CD4-positive, alpha-beta T cell treated with Interleukin-12 subunit alpha and Interleukin-12 subunit beta, for 1 hour (primary cell): ENCODE data around the gene GTF3C1.

ENCODE experiments used
- DNase-seq: peaks from one replicate; pipeline ENCODE4 v3.0.0-alpha.2; 2020

GTF3C1 gene

DNA sequence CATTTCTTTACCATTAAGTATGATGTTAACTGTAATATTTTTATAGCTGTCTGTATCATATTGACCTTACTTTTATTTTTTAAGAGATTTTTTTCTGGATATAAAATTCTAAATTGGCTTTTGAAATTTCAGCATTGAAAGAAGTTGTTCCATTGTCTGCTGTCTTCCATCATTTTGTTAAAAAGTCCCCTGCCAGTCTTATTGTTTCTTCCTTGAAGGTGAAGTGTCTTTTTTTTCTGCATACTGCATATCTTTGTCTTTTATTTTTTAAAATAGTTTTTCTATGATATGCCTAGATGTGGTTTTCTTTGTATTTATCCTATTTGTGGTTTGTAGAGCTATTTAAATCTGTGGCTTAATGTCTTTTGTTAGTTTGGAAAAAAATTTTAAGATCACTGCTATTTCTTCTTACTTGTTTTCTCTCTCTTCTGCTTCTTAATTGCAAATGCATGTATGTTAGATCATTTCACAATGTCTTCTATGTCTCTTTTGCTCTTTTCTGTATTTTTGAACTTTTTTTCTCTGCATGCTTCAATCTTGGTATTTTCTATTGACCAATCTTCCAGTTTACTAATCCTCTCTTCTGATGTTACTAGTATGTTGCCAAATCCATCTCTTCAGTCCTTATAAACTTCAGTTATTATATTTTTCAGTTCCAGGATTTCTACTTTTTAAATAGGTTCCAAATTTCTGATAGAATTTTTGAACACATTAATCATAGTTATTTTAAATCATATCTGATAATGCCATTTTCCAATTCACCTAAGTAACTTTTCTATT lies 127.6 kb downstream of the GTF3C1 start:
- no peak for DNase-seq

GRCh38 chr16:27417047-27417671 lies 132.6 kb downstream of the GTF3C1 start:
- no peak for DNase-seq

- DNase-seq, result no peak
These were observed 134.8 kb downstream of the GTF3C1 start for GRCh38 chr16:27414788-27415431.

DNA sequence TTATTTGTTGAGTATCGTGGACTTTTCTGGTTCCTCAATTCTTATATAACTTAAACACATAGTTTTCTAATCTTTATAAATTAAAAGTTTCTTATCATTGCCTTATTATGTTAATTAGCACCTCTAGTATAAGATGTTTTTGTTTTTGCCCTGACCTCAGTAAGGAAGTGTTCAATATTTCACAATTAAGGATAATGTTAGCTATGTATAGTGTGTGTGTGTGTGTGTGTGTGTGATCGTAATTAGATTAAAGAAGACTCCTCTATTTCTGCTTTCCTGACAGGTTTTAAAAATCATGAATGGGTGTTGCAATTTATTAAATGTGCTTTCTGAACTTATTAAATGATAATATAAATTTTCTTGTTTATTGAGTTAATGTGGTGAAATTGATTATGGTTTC lies 135.8 kb downstream of the GTF3C1 start:
- no peak for DNase-seq

GRCh38 chr16:27410761-27411160 lies 139.0 kb downstream of the GTF3C1 start:
- DNase-seq, result no peak
